SK-N-DZ (cell line): ENCODE results near the gene MRPL51.

Experiments
- DNase-seq: peaks from one replicate; pipeline ENCODE4 v3.0.0-alpha.2; 2015; ENCODE audit warnings: low spot score

MRPL51 gene

DNA sequence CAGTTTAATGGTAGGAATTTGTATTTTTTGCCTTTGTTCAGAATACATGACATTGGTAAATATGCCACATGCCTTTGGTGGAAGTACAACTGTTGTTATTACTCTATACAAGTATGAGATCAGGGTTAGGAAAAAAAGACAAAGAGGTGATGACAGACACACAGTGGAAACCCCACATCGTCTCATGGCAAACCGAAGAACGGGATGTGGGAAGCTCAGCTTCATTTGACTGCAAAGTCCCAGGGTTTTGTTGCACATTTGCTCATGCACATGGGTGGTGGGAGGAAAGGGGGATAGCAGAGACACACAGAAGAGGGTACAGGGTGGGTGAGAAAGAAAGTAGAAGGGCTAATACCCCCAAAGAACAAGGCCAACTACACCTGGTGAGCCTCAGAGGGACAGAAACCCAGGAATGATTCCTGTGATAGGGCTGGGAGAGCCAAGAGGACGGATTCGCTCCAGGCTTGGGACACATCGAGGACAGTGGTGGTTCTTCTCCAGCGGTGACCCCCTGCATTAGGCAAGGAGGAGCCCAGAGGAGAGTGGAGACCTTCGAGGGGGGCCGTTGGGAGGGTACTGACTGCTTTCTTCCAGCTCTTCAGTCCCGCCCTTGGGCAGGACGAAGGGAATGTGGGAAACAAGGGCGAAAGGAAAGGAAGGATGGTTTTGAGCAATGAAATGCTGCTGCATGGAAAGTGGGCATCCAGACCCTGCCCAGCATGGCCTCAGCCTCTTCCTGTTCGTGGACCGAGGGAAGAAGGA lies 30.6 kb downstream of the MRPL51 start:
- no peak for DNase-seq

DNA sequence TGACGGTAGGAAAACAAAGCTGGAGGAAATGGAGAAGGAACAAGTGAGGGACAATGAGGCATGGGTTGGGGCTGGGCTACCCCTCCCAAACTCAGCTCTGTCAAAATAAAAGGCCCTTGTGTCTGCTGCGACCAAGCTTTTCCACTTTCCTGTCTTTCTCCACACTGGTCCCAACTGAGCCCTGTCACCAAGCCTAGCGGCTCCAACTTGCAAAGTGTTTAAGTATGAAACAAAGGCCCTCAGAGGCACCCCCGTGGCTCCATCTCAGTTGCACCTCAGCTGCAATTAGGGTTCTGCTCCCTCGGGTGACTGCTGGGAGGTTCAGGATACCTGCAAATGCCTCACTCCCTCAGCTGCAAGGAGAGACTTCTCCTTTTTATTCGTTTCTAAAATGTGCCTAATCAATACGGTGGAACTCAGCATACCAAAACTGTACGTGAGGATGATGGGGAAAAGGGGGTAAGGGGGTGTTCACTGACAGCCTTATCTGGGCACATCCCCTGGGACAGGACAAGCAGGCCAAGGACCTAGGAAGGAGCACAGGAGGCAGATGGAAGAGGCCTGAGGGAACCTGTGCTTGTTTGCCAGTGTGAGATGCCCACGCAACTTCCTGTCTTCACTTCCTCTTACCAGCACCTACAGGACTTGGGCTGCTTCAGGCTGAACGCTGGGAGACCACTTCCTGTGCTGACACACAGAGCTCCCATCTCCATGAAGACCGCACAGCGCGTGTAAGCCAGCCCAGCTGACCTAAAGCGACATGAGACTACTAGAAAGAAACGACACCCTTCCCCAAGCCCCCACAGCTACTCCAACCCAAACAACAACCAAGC lies 31.4 kb downstream of the MRPL51 start:
- no peak for DNase-seq

DNA sequence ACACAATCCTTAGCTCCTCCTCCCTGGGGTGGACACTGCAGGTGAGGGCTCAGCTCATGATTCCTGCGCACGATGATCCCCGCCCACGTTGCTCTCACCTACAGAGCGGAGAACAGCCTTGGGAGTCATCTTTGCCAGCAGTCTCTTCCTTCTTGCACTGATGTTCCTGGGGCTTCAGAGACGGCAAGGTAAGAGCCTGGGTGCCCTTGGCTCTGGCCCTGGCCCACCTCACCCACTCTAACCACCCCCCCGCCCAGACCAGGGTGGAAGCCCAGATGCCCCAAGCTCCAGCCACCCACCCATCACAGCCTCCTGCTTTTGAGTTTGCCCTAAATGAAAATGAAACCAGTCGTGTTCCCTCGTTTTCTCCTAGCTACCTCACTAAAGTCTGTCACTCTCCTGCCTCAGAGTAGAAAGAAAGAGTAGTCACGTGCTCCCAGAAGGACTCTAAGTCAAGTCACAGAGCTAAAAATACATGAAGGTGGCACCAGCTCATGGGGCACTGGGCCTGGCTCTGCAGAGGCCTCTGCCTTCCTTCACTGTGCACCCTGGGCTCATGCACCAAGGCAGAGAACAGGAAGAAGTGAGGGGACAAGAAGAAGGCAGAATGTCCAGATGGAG lies 32.2 kb downstream of the MRPL51 start:
- DNase-seq, result no peak

DNA sequence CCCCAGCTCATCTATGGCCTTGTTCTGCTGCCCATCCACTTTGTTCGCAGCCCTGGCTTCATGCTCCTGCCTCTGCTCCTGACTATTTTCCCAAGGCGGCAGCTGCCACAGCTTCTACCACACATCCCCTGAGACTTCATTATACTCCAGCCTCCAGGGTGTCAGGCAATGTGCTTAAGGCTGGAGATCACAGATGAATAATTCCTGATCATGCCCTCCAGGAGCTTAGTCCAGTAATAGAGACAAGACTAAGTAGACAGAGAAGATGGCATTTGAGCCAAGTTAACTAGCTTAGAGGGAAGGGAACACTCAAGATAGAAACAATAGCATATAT lies 34.1 kb downstream of the MRPL51 start:
- DNase-seq, result no peak

DNA sequence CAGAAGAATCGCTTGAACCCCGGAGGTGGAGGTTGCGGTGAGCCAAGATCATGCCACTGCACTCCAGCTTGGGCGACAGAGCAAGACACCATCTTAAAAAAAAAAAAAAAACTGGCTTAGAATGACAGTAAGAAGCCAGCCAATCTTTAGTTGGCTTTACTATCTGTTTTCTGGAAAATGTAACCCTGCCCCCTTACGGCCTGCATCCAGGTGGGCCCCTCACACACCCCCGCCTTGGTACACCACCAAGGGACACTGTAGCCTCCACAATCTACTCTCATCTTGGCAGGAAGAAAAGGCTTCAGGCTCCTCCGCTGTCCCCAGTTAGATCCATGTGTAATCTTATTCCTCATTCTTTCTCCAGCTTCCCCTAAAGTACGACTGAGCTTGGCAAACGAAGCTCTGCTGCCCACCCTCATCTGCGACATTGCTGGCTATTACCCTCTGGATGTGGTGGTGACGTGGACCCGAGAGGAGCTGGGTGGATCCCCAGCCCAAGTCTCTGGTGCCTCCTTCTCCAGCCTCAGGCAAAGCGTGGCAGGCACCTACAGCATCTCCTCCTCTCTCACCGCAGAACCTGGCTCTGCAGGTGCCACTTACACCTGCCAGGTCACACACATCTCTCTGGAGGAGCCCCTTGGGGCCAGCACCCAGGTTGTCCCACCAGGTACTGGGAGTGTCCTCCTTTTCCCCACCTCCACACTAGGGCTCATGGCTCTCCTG lies 34.6 kb downstream of the MRPL51 start:
- DNase-seq, result no peak

DNA sequence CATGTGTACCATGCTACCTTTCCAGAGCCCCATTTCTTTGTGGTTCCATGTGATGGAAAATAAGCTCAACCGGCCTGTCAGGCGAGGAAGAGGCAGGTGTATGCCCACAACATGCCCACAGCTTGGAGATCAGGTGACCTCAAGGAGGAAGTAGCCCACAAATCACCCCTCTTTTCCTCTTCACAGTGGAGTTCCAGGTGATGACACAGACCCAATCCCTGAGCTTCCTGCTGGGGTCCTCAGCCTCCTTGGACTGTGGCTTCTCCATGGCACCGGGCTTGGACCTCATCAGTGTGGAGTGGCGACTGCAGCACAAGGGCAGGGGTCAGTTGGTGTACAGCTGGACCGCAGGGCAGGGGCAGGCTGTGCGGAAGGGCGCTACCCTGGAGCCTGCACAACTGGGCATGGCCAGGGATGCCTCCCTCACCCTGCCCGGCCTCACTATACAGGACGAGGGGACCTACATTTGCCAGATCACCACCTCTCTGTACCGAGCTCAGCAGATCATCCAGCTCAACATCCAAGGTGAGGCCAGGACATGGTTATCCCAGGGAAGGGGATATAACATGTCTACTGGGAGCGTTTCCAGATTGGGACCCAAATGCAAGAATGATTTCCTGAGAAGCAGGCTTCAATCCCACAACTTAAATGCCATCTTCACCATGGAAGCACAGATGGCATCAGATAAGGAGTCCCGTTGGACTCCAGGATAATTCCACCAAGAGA lies 35.7 kb downstream of the MRPL51 start:
- DNase-seq, result no peak

DNA sequence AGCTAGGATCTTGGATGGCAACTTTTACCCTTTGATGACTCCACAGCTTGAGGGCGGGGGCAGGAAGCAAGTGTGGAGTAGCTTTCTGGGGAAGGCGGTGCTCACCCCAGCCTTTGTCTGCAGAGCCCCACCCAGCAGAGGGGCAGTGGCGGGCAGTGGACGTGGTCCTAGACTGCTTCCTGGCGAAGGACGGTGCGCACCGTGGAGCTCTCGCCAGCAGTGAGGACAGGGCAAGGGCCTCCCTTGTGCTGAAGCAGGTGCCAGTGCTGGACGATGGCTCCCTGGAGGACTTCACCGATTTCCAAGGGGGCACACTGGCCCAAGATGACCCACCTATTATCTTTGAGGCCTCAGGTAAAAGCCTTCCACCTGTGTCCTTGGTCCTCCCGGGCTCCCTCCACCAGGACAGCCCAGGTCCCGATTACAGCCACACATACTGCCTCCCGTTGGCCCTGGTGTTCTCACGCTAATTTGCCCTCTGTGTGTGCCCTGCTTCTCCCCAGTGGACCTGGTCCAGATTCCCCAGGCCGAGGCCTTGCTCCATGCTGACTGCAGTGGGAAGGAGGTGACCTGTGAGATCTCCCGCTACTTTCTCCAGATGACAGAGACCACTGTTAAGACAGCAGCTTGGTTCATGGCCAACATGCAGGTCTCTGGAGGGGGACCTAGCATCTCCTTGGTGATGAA lies 40.0 kb downstream of the MRPL51 start:
- DNase-seq, result no peak

DNA sequence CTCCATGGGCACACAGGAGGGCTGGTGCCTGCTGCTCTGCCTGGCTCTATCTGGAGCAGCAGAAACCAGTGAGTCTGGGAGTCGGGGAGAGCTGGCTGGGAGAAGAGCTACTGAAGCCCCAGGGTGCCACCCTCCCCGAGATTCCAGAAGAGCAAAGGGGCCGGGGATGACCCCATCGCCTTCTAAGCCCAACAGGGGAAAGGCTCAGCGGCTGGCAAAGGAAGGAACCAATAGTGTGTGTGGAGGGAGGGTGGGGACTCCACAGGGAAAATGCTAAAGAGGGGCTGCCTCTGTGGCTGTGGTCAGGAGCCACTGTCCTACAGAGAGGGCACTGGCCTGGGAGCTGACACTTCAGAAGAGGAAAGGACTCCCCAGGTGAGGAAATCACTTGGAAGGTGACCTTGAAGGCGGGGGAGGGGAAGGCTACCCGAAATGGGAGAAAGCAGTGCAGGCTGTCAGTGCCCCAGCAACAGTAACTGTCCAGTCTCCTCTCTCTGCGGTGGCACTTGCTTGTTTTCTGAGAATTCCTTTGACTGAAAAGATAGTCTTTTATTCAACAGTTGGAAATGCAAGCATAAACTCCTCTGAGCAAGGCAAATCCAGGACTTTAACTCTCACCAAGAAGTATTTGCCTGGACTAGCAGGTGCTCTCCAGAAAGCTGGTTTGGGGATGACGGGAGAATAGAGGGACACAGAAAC lies 40.7 kb downstream of the MRPL51 start:
- no peak for DNase-seq

DNA sequence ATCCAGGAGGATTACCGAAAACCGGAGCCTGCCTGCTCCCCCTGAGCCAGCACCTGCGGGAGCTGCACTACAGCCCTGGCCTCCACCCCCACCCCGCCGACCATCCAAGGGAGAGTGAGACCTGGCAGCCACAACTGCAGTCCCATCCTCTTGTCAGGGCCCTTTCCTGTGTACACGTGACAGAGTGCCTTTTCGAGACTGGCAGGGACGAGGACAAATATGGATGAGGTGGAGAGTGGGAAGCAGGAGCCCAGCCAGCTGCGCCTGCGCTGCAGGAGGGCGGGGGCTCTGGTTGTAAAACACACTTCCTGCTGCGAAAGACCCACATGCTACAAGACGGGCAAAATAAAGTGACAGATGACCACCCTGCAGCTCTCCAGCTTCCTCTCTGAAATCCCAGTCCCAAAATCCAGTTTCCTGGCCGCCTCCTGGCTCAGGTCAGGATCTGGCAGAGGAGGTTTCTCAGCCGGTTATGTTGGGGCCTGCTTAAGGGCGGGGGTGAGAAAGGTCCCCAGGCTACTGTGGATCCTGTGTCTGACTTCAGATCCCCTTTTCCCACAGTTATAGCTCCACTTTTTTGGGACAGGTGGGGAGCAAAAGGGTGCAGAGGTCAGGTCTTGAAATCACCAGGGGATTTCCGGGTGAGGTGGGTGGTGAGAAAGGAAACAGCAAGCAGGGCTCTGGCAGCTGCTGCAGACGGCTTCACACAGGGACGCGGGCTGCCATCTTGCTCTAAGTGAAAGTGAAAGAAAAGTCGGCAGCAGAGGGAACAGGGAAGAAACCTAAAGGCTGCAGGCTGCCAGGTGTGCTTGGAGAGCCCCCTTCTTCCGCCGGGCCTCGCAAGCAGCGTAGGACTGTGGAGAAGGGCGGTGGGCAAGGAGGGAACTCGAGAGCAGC lies 41.5 kb downstream of the MRPL51 start, which contains the start of gene TAPBPL:
Gene TAPBPL (plus strand): TSS at position 695 of the 897 bp plus-strand sequence. CDS start 207 bp downstream, outside the sequence.
- peak; percentile 96 for DNase-seq

DNA sequence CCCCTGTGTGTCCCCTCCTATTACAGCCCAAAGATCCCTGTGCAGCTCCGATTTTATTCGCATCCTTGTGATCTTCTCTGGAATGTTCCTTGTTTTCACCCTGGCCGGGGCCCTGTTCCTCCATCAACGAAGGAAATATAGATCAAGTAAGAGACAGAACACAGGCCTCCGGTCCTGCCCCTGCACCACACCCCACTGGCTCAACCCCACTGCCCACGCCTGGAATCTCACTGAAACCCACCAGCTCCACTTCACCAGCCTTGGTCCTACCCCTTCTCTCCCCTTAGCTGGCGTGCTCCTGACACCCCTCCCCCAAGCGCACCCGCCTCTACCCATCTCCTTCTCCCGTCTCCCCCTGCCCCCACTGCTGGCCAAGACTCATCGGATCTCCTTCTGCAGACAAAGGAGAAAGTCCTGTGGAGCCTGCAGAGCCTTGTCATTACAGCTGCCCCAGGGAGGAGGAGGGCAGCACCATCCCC lies 42.2 kb downstream of the MRPL51 start:
- DNase-seq, result no peak

DNA sequence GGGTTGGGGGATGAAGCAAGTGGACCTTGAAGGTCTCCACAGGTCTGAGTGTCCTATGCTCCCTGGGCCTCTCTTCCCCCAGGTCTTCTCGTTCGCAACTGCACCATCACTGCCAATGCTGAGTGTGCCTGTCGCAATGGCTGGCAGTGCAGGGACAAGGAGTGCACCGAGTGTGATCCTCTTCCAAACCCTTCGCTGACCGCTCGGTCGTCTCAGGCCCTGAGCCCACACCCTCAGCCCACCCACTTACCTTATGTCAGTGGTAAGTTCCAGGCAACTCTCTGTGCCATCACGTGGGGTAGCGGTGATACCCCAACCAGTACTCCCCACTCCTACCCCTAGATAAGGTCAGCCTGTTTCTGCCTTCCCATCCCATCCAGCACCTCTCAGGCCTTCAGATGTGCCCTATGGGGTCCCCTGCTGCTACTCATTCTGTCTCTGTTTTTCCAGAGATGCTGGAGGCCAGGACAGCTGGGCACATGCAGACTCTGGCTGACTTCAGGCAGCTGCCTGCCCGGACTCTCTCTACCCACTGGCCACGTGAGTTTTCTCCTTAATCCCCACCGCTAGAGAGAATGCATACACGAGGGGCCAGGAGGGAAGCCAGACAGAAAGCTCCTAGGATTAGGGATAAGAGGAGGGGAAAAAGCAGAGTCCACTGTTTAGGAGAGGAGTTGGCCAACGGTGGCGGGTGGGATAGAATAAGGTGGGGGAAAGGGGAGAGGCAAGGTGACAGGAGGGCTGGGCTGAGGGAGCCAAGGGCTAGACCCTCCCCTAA lies 42.8 kb downstream of the MRPL51 start:
- no peak for DNase-seq

DNA sequence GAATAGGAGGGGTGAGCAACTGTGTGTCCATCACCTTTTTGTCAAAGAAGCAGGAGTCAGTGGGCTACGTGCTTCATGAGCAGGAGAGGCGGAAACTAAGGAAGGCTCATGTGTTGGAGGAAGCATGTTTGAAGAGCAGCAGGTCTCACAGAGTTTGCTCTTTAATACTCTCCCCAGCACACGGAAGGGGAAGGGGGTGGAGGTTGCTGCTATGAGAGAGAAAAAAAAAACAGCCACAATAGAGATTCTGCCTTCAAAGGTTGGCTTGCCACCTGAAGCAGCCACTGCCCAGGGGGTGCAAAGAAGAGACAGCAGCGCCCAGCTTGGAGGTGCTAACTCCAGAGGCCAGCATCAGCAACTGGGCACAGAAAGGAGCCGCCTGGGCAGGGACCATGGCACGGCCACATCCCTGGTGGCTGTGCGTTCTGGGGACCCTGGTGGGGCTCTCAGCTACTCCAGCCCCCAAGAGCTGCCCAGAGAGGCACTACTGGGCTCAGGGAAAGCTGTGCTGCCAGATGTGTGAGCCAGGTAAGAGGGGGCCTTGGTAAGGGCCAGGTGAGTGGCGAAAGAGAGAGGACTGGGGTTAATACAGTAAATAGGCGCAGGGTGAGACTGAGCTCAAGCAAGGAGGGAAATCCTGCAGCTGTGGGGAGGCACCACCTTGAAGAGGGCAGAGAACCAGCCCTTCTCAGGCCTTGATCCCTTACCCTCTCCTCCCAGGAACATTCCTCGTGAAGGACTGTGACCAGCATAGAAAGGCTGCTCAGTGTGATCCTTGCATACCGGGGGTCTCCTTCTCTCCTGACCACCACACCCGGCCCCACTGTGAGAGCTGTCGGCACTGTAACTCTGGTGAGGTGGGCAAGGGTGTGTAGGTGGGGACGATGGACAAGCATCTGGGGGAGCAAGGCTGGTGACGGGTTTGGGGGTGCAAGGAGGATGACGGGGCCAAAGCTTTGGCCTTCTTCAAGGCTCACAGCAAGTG lies 48.1 kb downstream of the MRPL51 start, which contains the start of gene CD27:
Gene CD27 (plus strand): TSS at position 252 of the 985 bp plus-strand sequence. CDS start 141 bp downstream, at position 393.
- DNase-seq, result no peak

DNA sequence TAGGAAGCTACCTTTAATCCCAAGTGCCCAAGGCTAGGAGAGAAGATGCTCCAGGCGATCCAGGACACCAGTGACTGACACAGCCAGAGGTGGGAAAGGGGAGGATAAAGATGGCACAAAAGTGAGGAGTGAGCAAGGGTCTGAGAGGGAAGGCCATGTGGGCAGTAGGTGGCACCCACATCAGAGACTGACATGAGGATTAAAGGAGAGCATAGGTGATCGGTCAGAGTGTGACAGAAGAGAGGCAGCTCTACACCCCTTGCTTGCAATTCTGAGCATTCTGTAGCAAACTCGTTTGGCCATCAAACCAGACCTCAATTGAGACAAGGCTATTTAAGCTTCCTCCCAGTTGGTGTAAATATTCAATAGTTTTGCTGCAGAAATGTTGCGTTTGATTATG lies 49.0 kb downstream of the MRPL51 start:
- DNase-seq, result no peak

DNA sequence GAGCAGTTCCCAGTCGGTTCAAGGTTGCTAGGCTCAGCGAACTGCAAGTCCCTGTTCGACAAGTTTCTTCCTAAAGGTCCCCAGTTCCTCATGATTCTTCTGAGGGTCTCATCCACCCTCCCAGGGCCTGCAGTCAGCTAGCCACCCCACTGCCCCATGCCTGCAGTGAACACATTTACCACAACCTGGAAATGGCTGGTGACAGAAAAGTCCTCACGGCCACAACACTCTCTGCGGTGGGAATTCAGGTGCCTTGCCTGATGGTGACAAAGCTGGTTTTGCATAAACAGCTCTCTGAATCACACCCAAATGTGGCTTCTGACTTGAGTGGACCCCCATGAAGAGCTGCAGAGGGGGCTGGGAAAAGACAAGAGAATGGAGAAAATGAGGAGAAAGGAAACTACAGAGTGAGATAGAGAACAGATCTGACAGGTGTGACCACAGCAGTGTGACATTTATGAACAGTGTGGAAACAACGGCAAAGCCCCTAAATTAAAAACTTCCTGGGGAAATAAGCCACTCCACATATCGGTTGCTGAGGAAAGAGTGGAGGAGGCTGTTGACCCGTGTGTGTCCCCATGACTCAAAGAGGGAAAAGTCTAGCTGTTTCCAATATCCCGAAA lies 49.6 kb downstream of the MRPL51 start:
- DNase-seq, result no peak

DNA sequence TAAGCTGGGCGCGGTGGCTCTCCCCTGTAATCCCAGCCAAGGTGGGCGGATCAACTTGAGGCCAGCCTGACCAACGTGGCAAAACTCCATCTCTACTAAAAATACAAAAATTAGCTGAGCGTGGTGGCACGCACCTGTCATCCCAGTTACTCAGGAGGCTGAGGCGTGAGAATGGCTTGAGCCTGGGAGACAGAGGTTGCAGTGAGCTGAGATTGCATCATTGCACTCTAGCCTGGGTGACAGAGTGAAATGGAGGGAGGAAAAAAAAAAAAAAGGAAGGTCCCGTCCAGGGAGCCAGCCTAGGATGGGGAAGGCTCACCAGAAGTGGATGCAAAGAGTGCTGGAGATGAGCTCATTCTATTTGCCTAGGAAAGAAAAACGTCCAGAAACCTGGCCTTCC lies 50.2 kb downstream of the MRPL51 start:
- DNase-seq, result no peak
